Activated CD8-positive, alpha-beta T cell treated with anti-CD3 and anti-CD28 coated beads for 36 hours (primary cell): ENCODE data around the gene SCP2. TPM values are rescaled to one million over a fixed set of nuclear protein-coding genes. Genes with fewer than 3 reads are reported as not detected.

ENCODE experiments used
- ATAC-seq: fragments of 200-7000 bp; cut with Tn5 transposase; one replicate; pipeline ENCODE4 v1.10.0; 2021; ENCODE audit warnings: mild to moderate bottlenecking, moderate library complexity
- CTCF ChIA-PET: fragments of 350-600 bp; sonication (Branson Sonifier 250); formaldehyde crosslinking; loops from one replicate; lab custom pipeline; 2021; ENCODE audit warnings: antibody characterized with exemption; lab: Charles Lee
- POLR2A ChIA-PET: fragments of 350-600 bp; sonication (Branson Sonifier 250); formaldehyde crosslinking; loops from one replicate; lab custom pipeline; 2021; ENCODE audit warnings: antibody characterized with exemption; lab: Charles Lee
- DNase-seq: peaks from one replicate; pipeline ENCODE4 v3.0.0-alpha.2; 2020
- H3K27ac Mint-ChIP-seq: one replicate; pipeline ENCODE4 v1.8.0; 2021; ENCODE audit warnings: mild to moderate bottlenecking, mixed read lengths
- H3K27me3 Mint-ChIP-seq: one replicate; pipeline ENCODE4 v1.8.0; 2021; ENCODE audit warnings: mixed read lengths
- H3K36me3 Mint-ChIP-seq: one replicate; pipeline ENCODE4 v1.8.0; 2021; ENCODE audit warnings: low read depth, mixed read lengths
- H3K4me1 Mint-ChIP-seq: one replicate; pipeline ENCODE4 v1.8.0; 2021; ENCODE audit warnings: low read depth, mixed read lengths
- H3K4me3 Mint-ChIP-seq: one replicate; pipeline ENCODE4 v1.8.0; 2021; ENCODE audit warnings: mild to moderate bottlenecking, moderate library complexity, mixed read lengths
- H3K9me3 Mint-ChIP-seq: one replicate; pipeline ENCODE4 v1.8.0; 2021; ENCODE audit warnings: mixed read lengths
- intact Hi-C: fragments of 100-400 bp; cut with micrococcal nuclease; formaldehyde crosslinking; loops from one replicate; pipeline ENCODE4 v1.10.0; 2022
- total RNA-seq, 2 experiments: library from RNA; stranded (reverse); gene quantifications; one replicate each; pipeline ENCODE4 v1.2.3, GENCODE V29; 2021
- TF ChIP-seq, protein P1 (sequence below): fragments of 200-600 bp; IDR thresholded peaks from one replicate; pipeline ENCODE4 v1.8.0; 2022; ENCODE audit warnings: antibody characterized with exemption, mild to moderate bottlenecking

SCP2 gene
- total RNA-seq, 2 experiments from 2014 or later, result 60.7 to 66.8 TPM

GRCh38 chr1:52925571-52926005 lies 1.5 kb upstream of the SCP2 start:
- CTCF ChIA-PET, result no interaction called here

GRCh38 chr1:52926864-52927211 lies 238 bp upstream of the SCP2 start:
- Mint-ChIP-seq H3K9me3 (no peaks in the 10 kb centered on the region), H3K27me3 (no peaks in the 10 kb centered on the region), H3K36me3 (no peaks in the 10 kb centered on the region), H3K4me1 (peaks cover 14% of the 10 kb centered on the region), H3K4me3 (peak overlapping the region; percentile 75), H3K27ac (peak overlapping the region; percentile 47)
- ChIA-PET POLR2A (interaction anchor here (0.8 to 1.7 kb wide), 2 partner anchors 8 to 12 kb away, joined by 3 read pairs; no protein-coding TSS in a partner anchor), CTCF (no interaction called here)
- intact Hi-C loops, result no loop called here
- TF ChIP-seq, protein P1, sequence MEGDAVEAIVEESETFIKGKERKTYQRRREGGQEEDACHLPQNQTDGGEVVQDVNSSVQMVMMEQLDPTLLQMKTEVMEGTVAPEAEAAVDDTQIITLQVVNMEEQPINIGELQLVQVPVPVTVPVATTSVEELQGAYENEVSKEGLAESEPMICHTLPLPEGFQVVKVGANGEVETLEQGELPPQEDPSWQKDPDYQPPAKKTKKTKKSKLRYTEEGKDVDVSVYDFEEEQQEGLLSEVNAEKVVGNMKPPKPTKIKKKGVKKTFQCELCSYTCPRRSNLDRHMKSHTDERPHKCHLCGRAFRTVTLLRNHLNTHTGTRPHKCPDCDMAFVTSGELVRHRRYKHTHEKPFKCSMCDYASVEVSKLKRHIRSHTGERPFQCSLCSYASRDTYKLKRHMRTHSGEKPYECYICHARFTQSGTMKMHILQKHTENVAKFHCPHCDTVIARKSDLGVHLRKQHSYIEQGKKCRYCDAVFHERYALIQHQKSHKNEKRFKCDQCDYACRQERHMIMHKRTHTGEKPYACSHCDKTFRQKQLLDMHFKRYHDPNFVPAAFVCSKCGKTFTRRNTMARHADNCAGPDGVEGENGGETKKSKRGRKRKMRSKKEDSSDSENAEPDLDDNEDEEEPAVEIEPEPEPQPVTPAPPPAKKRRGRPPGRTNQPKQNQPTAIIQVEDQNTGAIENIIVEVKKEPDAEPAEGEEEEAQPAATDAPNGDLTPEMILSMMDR, result no peak
- no peak for ATAC-seq
- DNase-seq, result no peak

More at GRCh38 chr1:52925571-52926005, 1.5 kb upstream of the SCP2 start:
- intact Hi-C loops, result no loop called here
- DNase-seq, result no peak
- no peaks in the 10 kb centered on the region for H3K27me3 Mint-ChIP-seq
- TF ChIP-seq, protein P1, result no peak
- H3K27ac Mint-ChIP-seq, result no peak overlapping the region
- no peaks in the 10 kb centered on the region for H3K36me3 Mint-ChIP-seq
- peaks cover 20% of the 10 kb centered on the region for H3K4me1 Mint-ChIP-seq
- ATAC-seq, result no peak
- no peak overlapping the region for H3K4me3 Mint-ChIP-seq
- no peaks in the 10 kb centered on the region for H3K9me3 Mint-ChIP-seq
- POLR2A ChIA-PET, result no interaction called here

GRCh38 chr1:52928015-52928404 lies 934 bp downstream of the SCP2 start:
- ATAC-seq (peak; percentile 14), DNase-seq (no peak)
- TF ChIP-seq, protein P1, result no peak
- Mint-ChIP-seq H3K27me3 (no peaks in the 10 kb centered on the region), H3K4me1 (peaks cover 10% of the 10 kb centered on the region), H3K9me3 (no peaks in the 10 kb centered on the region), H3K4me3 (peak overlapping the region; percentile 75), H3K36me3 (no peaks in the 10 kb centered on the region), H3K27ac (peak overlapping the region; percentile 39)
- intact Hi-C loops, result no loop called here
- ChIA-PET POLR2A (interaction anchor here (0.6 to 1.7 kb wide), 3 partner anchors 9 to 296 kb away, joined by 3 read pairs; no protein-coding TSS in a partner anchor), CTCF (no interaction called here)

DNA sequence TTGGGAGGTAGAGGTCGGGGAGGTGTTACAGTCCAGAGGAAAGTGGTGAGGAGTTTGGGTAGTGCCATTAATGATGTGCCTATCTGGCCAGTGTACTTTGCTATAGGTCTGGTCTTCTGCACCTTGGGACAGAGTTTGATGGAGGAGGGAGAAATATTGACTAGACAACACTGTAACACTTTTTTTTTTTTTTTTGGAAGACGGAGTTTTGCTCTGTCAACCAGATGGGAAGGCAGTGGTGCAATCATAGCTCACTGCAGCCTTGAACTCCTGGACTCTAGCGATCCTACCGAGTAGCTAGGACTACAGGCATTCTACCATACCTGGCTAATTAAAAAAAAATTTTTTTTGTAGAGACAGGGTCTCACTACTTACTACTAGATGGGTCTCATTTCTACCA lies 1.9 kb downstream of the SCP2 start:
- ChIA-PET CTCF (interaction anchor here (1.7 kb wide), 1 partner anchor 12 kb away, joined by 3 read pairs; no protein-coding TSS in a partner anchor), POLR2A (no interaction called here)
- Mint-ChIP-seq H3K27ac (no peak overlapping the region), H3K36me3 (no peaks in the 10 kb centered on the region), H3K4me3 (no peak overlapping the region), H3K9me3 (no peaks in the 10 kb centered on the region), H3K27me3 (no peaks in the 10 kb centered on the region), H3K4me1 (peaks cover 10% of the 10 kb centered on the region)
- TF ChIP-seq, protein P1, result no peak
- no peak for DNase-seq
- ATAC-seq, result no peak
- intact Hi-C loops, result no loop called here

GRCh38 chr1:52937433-52938182 lies 10.5 kb downstream of the SCP2 start:
- POLR2A ChIA-PET, result no interaction called here
- H3K9me3 Mint-ChIP-seq, result no peaks in the 10 kb centered on the region
- H3K4me3 Mint-ChIP-seq, result no peak overlapping the region
- CTCF ChIA-PET, result no interaction called here
- no peak for ATAC-seq
- no peaks in the 10 kb centered on the region for H3K36me3 Mint-ChIP-seq
- intact Hi-C loops, result no loop called here
- no peaks in the 10 kb centered on the region for H3K4me1 Mint-ChIP-seq
- no peak overlapping the region for H3K27ac Mint-ChIP-seq
- no peak for DNase-seq
- TF ChIP-seq, protein P1, result no peak
- H3K27me3 Mint-ChIP-seq, result no peaks in the 10 kb centered on the region
